Putamen (tissue), 1 donor: Measurements from ENCODE around the gene RXRA.

Experiments used
- DNase-seq: peaks from one replicate; pipeline ENCODE4 v3.0.0-alpha.2; 2016; ENCODE audit warnings: low spot score

The RXRA gene

DNA sequence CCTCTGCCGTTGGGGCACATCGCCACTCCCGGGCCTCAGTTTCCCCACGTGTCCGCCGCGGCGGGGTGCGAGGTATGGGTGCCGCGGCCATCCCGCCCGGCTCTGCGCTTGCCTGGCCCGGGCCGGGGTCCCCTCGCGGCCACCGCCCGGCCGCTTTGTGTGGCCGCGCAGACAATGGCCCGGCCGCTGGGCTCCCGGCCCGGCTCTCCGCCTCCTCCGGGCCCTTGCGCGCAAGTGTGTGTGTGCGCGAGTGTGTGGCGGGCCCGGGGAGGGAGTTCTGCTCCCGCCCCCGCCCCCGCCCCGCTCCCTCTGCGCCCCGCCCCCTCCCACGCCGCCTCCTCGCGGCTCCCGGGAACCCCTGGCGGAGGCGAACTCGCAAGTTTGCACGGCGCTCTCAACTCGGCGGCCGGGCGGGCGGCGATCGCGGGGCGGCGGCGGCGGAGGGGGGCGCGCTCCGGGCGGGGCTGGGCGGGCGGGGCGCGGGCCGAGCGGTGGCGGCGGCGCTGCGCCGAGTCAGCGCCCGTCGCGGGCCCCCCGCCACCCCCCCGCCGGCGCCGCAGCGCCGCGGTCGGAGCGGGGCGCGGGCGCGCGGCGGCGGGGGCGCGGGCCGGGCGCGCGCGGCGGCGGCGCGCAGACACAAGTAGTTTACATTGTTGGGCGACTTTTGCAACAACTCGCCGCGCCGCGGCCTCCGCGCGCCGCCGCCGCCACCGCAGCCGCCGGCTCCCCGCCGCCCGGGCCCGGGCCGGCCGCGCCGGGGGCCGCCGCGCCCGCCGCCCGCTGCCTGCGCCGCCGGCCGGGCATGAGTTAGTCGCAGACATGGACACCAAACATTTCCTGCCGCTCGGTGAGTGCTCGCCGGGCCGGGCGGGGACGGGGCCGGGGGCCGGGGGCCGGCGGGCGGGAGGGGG, at the start of gene RXRA:
RXRA (plus strand) TSS at position 643 of the 911 bp plus-strand sequence; CDS start at position 820, 177 bp downstream.
- DNase-seq: peak; percentile 72

DNA sequence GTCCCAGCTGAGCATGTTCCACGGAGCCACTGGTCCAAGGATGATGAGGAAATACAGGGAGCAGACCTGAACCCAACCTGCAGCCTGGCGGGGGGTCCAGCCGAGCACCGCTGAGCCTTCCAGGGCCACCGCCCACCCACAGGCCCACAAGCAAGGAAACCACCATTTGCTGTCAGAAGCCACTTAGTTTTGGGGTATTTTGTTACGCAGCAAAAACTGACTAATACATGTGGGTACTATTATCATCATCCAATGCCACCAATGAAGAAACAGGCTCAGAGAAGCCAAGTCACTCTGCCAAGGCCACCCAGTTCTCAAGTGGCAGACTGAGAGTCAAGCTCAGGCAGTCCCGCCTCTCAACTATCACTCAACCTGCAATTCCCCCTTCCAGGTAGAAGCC, 48.0 kb upstream of the RXRA start:
- DNase-seq: no peak

DNA sequence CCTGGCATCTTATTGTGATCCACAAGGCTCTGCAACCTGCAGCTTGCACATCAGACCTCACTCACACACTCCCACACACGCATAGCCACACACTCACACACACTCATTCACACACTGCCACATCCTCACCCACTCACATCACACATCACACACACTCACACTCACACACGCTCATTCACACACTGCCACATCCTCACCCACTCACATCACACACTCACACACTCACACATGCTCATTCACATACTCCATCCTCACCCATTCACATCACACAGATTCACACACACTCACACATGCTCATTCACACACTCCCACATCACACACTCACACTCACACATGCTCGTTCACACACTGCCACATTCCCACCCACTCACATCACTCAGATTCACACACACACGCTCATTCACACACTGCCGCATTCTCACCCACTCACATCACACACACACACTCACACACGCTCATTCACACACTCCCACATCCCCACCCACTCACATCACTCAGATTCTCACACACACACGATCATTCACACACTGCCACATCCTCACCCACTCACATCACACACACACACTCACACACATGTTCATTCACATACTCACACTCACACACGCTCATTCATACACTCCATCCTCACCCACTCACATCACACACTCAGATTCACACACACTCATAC, 47.1 kb upstream of the RXRA start:
- DNase-seq: no peak

DNA sequence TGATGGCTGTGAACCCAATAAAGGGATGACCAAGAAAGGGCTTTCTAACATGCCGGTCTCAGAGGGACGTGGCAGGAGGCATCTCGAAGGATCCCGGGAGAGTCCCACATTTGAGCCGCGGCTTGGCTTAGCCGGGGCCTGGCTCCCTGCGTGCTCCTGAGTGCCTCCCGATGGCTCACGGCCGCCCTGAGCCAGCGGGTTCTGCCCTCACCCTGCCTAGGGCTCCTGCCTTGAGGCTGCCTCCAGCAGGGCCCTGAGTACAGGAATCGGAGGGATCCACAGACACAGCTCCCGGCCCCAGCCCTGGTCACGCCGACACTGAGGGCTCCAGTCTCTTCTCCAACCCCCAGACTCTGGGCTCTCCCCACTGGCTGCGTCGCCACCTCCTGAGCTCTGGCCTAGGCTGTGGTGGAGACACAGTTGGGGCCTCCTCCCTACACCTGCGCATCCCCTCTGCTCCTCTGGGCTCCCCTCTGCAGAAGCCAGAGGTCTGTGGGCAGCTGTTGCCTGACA, 44.1 kb upstream of the RXRA start:
- no peak for DNase-seq

DNA sequence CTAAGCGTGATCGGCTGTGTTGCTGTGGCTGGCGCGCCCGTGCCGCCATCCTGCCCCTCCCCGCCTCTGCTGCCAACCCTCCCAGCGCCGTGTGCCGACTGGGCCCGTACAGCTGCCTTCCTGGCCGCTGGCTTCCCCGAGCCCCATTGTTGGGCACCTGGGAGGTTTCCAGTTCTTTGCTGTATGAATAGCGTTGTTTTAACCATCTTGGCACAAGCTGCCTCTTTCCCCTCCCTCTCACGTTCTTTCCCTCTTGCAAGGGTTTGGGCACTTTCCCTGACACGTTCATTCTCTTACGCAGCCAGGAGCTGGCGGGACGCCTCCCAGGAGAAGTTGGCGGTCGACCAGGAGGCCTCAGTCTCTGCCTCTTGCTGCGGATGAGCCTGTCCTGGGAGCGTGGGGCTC, 43.1 kb upstream of the RXRA start:
- peak; percentile 56 for DNase-seq

DNA sequence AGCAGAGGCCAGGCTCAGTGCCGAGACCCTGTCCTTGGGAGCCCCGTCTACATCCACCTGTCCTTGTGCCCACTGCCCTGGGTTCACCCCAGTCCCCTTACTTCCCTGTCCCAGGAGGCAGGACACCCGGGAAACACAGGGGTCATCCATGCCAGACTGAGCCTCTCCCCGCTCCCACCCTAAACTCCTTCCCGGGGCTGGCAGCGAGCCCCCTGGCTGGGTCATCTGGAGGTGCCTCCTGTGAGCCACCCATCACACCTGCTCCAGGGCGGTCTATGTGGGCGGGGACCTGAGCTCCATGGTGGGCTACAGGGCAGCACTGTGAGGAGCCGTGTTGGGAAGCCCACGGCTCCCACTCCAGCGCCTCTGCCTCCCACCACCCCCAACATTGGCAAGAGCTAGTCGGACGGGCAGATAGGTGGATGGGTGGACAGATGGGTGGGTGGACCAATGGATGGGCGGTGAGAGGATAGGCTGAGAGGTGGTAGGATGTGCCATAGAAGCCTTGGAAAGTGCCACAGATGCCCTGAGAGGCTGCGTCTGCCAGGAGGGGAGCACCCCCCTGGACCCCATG, 42.5 kb upstream of the RXRA start:
- no peak for DNase-seq

DNA sequence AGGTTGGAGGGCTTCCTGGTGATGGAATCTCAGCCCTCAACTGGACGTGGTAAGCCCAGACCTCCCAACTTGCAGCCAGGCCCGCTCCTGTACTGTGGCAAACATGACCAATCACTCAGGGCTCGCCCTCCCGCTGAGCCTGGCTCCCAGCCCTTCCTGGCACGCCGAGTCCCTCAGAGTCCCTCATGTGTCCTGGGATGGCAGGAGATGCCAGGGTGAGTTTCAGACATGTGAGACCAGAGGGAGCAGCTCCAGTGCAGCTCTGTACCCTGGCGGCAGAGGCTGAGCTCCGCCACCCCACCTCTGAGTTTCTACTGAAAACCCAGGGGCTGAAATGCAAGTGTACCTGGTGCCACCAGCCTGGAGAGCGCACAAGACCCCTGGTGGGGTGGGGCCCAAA, 42.0 kb upstream of the RXRA start:
- DNase-seq: no peak

DNA sequence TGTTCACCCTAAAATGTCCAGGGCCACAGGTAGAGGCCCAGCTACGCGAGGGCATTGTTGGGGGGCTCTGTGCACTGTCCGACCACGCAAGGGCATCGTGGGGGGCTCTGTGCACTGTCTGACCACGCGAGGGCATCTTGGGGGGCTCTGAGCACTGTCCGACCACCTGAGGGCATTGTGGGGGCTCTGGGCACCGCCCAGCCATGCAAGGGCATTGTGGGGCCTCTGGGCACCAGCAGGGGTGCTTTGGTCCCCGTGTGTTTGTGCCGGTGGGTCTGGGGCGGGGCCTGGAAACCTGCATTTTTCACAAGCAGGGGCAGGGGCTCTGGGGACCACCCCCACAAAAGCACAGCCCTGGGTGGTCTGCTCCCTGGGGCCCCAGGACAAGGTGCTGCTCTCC, 41.5 kb upstream of the RXRA start:
- no peak for DNase-seq

DNA sequence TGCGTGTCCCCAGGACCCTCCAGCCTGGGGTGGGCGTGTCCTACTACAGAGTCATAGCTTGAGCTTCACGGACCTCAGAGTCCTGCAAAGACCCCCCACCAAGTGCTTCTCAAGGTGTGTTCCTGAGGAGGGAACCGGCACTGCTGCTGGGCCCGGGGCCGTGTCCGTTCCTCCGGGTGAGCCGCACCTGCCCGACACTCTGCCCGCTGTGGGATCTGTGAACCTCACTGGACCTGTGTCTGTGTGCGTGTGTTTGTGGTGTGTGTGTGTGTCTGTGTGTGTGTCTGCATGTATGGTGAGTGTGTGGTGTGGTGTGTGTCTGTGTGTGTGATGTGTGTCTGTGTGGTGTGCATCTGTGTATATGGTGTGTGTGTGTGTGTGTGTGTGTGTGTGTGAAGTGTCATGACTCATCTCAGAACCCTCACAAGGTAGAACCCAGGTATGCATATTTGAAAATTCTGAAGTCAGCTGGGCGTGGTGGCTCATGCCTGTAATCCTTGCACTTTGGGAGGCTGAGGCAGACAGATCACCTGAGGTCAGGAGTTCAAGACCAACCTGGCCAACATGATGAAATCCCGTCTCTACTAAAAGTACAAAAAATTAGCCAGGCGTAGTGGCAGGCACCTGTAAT, 40.9 kb upstream of the RXRA start:
- DNase-seq: no peak

DNA sequence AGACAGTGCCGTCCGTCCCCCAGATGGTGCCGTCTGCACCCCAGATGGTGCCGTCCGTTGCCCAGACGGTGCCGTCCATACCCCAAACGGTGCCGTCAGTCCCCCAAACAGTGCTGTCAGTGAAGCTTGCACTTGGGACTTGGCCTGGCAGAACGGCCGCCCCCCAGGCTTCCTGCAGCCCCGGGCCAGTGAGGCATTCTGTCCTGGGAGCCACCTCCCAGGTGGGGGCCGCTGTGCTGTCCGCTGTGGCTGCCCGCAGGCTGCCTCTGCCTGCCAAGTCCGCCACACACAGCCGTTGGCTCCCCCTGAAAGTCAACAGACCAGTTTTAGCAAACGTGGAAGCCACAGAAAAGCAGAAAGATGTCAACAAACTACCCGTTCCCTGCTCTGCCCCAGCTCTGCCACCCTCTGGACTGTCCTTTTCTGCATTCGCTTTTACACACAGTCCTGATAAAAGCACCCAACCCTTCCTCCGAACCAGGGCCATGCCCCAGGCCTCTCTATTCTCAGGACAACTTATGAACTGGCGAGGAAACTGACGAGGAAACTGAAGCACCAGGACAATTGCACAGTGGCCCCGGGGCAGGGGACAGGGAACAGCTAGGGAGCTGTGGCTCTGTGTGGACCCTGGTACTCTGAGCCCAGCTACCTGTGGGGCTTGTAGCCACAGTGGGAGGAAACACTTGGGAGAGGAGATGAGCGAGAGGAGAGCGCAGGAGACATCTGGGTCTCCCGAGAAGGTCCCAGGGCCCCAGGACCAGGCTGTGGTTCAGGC, 39.6 kb upstream of the RXRA start:
- no peak for DNase-seq

DNA sequence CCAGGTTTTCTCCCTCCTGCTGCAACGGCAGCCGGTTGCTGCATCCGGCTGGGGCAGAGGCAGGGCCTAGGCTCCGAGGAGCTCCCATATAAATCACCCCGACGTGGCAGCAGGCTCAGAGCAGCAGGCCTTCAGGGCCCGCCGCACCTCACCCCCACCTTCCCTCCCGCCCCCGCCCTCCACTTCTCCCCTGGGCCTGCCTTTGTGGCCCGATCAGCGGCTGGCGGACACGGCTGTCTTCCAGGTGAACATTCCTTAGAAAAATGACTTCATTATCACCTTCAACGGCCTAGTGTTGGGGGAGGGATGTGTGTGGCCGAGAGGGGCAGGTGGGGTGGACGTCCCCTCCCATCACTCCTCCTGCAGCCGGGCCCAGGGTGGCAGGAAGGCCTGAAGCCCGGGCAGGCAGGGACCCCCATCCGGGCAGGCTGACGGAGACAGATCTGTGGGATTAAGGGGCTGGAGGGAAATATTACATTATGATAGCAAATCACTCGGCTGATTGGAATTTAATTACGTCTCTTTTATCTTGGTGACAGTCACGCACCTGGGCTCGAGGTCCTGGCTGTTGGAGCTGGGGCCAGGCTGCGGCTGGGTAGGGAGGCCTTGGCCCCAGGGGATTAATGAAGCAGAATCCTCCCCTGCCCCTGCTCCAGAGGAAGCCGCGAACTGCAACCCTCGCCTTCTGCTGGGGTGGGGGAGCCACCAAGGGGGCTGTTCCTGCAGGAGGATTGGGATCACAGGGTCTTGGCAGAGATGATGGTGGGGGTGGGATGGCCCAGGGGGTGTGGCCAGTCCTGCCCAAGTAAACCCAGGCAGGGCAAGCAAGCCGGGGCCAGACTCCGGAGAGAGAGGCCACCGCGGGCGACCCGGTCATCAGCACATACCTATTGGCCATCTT, 38.4 kb upstream of the RXRA start:
- DNase-seq: no peak

DNA sequence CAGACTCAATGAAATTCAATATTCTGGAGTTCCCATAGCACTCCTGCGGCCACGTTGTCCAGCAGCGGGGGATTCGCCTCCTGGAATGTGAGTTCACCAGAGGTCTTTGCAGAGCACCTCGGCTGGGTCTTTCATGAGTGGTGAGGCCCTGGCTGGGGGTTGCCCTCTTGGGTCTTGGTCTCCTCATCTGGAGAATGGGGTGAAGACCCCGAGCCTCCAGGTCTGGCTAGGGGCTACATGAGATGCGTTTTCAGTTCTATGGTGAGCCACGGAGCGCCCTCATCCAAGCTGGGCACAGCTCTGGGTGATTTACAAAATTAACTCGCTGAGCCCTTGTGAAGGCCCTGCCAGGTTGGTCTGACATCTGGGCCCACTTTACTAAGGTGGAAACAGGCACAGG, 37.5 kb upstream of the RXRA start:
- DNase-seq: no peak

DNA sequence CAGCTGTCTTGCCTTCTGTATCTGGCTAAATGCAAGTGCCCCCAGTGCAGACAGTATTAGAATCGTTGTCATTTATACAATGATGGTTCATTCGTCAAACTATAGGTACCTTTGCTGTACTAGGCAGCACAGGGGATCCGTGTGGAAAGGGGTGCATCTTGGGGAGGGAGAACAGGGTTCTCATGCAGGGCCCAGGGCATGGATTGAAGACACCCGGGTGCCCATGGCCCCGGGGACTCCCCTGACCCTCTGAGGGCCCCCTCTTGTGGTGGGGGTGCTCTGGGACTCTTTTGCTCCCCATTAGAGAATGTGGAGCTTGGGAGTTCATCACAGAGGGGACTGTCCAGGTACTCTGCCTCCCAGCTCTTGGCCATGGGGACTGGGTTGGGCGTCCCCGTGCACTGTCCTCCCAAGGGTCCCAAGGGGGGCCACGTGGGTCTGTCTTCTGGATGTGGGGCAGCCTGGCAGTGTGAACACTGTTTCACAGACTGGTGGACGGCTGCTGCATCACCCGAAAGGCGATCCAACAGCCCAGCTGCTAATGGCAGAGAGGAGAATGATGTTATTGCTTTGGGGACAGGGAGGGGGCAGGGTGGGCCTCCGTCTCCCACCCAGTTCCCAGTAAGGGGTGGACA, 36.9 kb upstream of the RXRA start:
- DNase-seq: no peak

DNA sequence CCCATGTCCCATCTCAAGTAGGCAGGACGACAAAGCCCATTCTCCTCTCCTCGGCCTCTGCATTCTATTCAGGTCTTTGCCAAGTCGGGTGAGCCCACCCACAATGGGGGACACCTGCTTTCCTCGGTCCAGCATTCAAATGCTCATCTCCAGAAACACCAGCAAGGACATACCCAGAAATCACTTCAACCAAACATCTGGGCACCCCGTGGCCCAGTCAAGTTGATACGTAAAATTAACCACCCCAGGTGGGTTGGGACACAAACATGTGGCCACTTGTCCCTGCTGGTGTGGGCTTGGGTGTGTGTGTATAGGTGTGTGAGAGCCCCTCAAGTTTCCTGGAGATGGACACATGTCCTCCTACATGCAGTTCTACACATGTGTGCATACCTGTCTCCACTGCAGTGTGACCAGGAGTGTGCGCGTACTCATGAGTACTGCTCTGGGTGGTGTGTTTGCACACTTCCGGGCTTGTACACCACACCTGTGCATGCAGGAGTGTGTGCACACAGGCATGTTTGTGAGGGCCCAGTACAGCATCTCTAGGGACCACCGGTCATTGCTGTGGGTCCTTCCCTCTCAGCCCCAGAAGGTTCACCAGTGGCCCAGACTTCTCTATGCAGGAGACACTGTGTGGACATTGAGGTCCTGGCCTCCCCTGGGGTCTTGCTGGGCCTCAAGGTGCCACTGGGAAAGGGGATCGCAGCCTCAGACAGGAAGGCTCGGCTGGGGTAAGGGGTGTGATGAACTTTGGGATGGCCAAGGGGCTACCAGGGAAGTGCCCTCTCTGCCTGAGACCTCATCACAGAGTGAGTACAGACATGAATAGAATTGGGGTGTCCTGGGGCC, 35.4 kb upstream of the RXRA start:
- DNase-seq: no peak

DNA sequence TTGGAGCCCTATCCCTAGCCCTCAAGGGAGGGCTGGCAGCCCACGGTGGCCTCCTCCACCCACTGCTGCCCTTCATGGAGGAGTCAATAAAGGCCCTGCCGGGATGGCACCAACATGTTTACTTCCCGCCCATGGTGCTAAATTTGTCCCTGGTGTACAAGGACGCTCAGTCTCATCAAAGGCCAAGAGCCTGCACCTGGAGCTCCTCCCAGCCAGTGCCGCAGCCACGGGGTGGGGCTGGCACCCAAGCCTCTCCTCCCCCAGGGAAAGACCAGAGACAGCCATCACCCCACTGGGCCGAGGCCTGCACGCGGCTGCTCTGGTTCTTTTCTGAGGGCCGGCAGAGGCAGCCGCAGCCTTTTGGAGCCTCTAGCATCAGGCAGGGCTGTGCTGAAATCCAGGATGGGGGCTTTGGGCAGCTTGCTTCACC, 34.8 kb upstream of the RXRA start:
- DNase-seq: no peak

DNA sequence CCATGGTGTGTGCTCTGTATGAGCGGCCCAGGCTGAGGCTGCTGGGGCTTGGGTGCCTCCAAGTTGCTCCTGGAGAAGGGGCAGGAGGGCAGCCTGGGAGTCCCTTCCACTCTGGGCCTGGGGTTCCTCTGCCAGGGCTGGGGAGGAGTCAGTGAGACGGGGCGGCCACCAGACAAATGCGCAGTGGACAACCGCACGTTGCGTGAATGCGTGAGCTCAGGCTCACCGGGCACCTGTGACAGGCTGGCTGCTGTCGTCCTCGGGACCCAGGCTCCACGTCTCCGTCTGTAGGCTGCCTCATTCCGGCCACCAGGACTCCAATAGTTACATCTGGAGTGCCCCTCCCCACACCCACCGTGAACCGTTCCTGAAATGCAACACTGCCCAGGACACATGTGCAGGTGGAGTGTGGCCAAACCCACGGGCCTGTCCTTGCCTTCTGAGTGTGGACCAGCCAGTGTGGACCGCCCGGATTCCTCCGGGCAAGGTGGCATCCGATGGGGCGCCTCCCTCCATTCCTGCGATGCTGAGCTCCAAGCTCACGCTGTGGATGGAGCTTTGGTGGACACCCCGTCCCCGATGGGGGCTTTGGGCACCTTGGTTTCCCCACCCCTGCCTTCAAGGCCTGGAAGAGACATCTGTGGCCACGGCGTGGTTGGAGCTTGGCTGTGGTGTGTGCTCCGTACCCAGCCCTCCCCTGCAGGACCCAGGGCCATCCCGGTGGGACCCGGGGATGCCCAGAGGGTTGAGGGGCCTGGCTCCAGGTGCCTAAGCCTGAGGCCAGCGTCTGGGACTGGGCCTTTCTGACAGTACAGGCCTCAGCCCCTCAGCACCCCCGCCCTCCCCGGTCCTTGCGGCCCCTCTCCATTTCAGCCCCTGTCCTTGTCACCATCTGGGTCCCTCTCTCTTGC, 34.0 kb upstream of the RXRA start:
- DNase-seq: no peak

DNA sequence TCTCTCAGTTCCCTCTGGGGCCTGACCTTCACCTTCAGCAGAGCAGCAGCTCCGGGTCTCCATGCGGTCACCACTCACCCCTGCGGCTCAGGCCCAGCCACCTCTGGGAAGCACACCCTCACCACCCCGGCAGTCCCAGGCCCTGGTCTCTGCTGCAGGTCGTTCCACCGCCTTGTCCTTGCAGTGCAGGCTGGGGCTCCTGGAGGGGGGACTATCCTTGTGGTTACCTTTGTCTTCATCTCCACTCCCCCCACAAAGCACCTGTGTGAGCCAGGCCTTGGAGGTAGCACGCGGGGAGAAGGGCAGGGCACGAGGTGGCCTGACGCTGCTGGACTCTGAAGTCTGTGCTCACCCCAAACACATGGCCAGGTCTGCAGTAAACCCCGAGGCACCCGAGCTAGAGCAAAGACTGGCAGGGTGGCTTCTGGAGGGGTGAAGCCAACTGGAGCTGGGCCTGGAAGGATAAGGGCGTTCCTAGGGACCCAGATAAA, 33.2 kb upstream of the RXRA start:
- no peak for DNase-seq
